Glutamatergic neuron (in vitro differentiated cells): ENCODE data around the gene SALL1. TPM values are rescaled to one million over a fixed set of nuclear protein-coding genes. Genes with fewer than 3 reads are reported as not detected.

Experiments
- DNase-seq: peaks from one replicate; pipeline ENCODE4 v3.0.0; 2022
- H3K27ac Mint-ChIP-seq: one replicate; pipeline ENCODE4 v1.8.0; 2020; ENCODE audit warnings: mild to moderate bottlenecking, mixed read lengths, inconsistent platforms; ENCODE audit not compliant: unreplicated experiment
- H3K27me3 Mint-ChIP-seq: one replicate; pipeline ENCODE4 v1.8.0; 2020; ENCODE audit warnings: mild to moderate bottlenecking, moderate library complexity, mixed read lengths, inconsistent platforms; ENCODE audit not compliant: unreplicated experiment
- H3K36me3 Mint-ChIP-seq: one replicate; pipeline ENCODE4 v1.8.0; 2020; ENCODE audit warnings: mild to moderate bottlenecking, mixed read lengths, inconsistent platforms; ENCODE audit not compliant: unreplicated experiment
- H3K4me1 Mint-ChIP-seq: one replicate; pipeline ENCODE4 v1.8.0; 2020; ENCODE audit warnings: mild to moderate bottlenecking, low read depth, mixed read lengths, inconsistent platforms; ENCODE audit not compliant: unreplicated experiment
- H3K4me3 Mint-ChIP-seq: one replicate; pipeline ENCODE4 v1.8.0; 2020; ENCODE audit warnings: mild to moderate bottlenecking, mixed read lengths, inconsistent platforms; ENCODE audit not compliant: unreplicated experiment
- H3K9me3 Mint-ChIP-seq: one replicate; pipeline ENCODE4 v1.8.0; 2020; ENCODE audit warnings: mild to moderate bottlenecking, moderate library complexity, mixed read lengths, inconsistent platforms; ENCODE audit not compliant: unreplicated experiment
- total RNA-seq: library from RNA; stranded (reverse); fragmentation: NEBNext Ultra II Directional; extraction: Animal tissue kit (Norgen Biotek cat#: 25700); gene quantifications from one replicate; pipeline ENCODE4 v1.2.1, GENCODE V29; 2021; ENCODE audit not compliant: unreplicated experiment
- TF ChIP-seq, protein P1 (sequence below): fragments of 200-600 bp; sonication (generic); IDR thresholded peaks from one replicate; pipeline ENCODE4 v1.5.0; 2021; ENCODE audit not compliant: partially characterized antibody, unreplicated experiment

The SALL1 gene
- total RNA-seq, 1 donor from 2014 or later = 35.7 TPM

DNA sequence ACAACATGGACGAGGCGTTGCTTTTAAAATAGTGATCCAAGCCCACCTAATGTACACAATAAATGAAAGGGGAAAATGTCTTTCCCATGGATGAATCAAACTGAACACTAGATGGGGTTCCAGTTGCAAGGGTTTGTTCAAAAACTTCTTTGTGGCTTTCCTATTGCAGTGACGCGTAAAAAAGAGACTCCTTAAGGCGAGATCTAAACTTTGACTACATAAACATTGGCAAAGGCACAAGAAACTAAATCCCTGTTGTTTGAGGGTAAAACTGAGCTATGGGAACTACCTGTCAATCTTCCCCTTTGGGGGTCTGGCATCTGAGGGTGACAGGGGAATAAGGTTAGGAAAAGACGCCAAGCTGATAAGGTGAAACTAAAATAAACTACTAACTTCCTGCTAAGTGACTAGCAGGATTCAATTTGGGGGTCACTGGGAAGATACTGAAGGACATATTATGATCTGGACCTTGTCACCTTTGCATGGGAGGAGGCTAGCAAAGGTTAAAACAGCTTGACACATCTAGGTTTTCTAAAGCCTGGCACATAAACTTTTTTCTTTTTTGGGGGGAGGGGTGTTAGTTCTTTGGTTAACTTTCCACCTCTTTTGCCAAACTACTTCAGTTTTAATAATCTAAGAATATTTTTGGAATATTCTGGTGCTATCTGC, 4.7 kb downstream of the SALL1 start:
- Mint-ChIP-seq H3K9me3 (peaks cover 6% of the 10 kb centered on the region), H3K36me3 (no peaks in the 10 kb centered on the region), H3K27me3 (peaks cover 4% of the 10 kb centered on the region), H3K4me1 (peaks cover 41% of the 10 kb centered on the region), H3K27ac (peak overlapping the region; percentile 48), H3K4me3 (peak overlapping the region; percentile 77)
- TF ChIP-seq, protein P1, sequence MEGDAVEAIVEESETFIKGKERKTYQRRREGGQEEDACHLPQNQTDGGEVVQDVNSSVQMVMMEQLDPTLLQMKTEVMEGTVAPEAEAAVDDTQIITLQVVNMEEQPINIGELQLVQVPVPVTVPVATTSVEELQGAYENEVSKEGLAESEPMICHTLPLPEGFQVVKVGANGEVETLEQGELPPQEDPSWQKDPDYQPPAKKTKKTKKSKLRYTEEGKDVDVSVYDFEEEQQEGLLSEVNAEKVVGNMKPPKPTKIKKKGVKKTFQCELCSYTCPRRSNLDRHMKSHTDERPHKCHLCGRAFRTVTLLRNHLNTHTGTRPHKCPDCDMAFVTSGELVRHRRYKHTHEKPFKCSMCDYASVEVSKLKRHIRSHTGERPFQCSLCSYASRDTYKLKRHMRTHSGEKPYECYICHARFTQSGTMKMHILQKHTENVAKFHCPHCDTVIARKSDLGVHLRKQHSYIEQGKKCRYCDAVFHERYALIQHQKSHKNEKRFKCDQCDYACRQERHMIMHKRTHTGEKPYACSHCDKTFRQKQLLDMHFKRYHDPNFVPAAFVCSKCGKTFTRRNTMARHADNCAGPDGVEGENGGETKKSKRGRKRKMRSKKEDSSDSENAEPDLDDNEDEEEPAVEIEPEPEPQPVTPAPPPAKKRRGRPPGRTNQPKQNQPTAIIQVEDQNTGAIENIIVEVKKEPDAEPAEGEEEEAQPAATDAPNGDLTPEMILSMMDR = peak; percentile 23
- no peak for DNase-seq

DNA sequence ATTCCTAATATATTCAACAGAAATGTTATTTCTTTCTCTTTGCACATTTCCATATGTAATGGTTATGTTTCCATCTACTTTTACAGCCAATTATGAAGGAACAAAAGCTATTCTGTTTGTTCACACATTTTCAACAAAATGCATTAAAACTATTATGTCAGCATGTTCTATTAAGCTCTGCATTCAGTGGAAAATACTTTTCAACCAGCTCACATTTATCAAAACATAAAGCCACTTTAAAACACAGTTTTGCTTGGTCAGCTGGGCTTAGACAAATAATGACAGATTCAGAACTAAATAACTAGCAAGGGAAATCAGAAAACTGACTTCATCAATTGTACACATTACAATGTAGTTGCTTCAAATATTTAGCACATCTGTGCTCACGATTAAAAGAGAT, 6.9 kb downstream of the SALL1 start:
- Mint-ChIP-seq H3K4me1 (peaks cover 54% of the 10 kb centered on the region), H3K4me3 (no peak overlapping the region), H3K27ac (no peak overlapping the region)

DNA sequence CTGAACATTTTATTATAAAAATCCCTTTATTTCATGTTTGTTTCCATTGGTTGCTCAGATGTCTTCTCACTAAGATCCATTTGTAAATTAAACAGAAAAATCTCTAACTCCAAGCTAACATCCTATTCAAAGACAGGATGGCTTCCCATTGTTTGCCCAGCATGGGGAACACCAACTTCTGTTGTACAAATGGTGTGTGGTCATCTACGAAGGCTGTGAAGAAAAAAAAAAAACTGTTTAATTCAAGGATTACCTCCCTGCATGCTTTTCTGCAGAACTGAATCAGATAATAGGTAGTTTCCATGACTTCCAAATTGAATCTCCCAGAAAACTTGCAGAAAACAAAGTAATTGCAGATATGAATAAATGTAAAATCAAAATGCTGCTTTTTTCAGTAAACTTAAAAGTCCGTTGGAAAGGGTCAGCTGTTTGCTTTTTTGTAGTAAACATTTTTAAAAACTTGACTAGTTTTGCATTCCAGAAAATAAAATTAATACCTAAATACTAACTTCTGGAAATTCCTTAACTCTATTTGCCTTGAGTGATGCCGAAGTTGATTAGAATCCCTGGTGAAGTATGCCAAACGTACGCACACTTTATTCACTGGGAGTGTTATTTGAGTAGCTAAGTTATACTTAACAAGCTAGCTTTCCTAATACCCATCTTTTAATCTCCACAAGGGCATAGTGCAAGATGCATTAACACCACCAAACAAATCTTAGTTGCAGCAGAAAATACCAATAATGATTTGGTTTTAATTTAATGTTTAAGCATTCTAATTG, 7.7 kb downstream of the SALL1 start:
- H3K27ac Mint-ChIP-seq = no peak overlapping the region

More for the DNA sequence above, 6.9 kb downstream of the SALL1 start:
- TF ChIP-seq, protein P1 = no peak
- no peak for DNase-seq
- Mint-ChIP-seq H3K36me3 (peaks cover 14% of the 10 kb centered on the region), H3K9me3 (peaks cover 10% of the 10 kb centered on the region), H3K27me3 (peaks cover 9% of the 10 kb centered on the region)

DNA sequence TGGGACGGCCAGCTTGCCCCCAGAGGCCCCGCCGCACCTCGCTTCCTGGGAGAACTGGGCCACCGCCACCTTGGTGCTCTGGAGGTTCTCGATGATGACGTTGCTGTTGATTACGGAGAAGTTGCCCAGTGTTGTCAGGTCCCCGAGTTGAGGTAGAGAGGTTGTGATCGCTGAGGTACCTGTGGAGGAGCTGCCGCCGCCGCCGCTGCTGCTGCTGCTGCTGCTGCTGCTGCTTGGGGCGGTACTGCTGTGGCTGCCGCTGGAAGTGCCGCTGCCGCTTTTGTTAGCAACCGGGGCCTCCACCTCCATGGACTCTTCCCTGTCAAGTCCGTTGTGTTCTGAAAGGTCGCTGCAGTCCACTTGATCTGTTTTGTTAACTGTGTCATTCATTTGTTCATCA, 9.5 kb downstream of the SALL1 start:
- Mint-ChIP-seq H3K27me3 (peaks cover 9% of the 10 kb centered on the region), H3K27ac (no peak overlapping the region), H3K4me1 (peaks cover 46% of the 10 kb centered on the region), H3K4me3 (no peak overlapping the region), H3K9me3 (peaks cover 10% of the 10 kb centered on the region), H3K36me3 (peaks cover 22% of the 10 kb centered on the region)
- TF ChIP-seq, protein P1 = no peak
- no peak for DNase-seq

More for the DNA sequence above, 7.7 kb downstream of the SALL1 start:
- H3K4me3 Mint-ChIP-seq = no peak overlapping the region
- peaks cover 10% of the 10 kb centered on the region for H3K9me3 Mint-ChIP-seq
- peaks cover 9% of the 10 kb centered on the region for H3K27me3 Mint-ChIP-seq
- TF ChIP-seq, protein P1 = no peak
- peaks cover 22% of the 10 kb centered on the region for H3K36me3 Mint-ChIP-seq
- H3K4me1 Mint-ChIP-seq = peaks cover 54% of the 10 kb centered on the region
- no peak for DNase-seq

DNA sequence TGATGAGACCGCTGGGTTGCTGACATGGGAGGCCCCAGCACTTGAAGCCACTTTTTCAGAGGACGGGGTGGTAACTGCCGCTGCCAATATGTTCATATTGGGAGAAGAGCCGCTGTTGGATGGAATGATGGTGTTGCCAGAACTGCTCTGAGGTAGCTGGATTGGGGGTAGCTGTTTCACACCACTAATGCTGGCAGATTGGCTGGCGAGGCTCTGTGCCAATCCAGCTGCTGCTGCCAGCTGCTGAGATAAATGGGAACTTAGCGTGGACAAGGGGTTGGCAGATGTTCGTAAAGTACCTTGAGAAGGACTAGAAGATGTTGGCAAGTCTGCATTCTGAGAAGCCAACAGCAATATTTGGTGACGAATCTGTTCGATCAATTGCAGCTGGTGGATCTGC, 10.0 kb downstream of the SALL1 start:
- Mint-ChIP-seq H3K27ac (peak overlapping the region; percentile 22), H3K9me3 (peaks cover 10% of the 10 kb centered on the region), H3K27me3 (peaks cover 7% of the 10 kb centered on the region), H3K36me3 (peaks cover 22% of the 10 kb centered on the region), H3K4me3 (no peak overlapping the region), H3K4me1 (peaks cover 42% of the 10 kb centered on the region)
- DNase-seq = no peak
- TF ChIP-seq, protein P1 = no peak
